Effector memory CD8-positive, alpha-beta T cell (primary cell): ENCODE data around the gene MZT1.
"Not testable (repeated sequence)": the region's sequence is repeated elsewhere in the genome, so short reads cannot be mapped to it uniquely, and the experiment has no call there.

ENCODE experiments used
- ATAC-seq: fragments of 150-1000 bp; cut with Tn5 transposase; replicated peaks from 2 replicates; pipeline ENCODE4 v1.10.0; 2021; ENCODE audit warnings: mild to moderate bottlenecking, moderate library complexity
- DNase-seq, 3 experiments: peaks; one replicate each; pipeline ENCODE4 v3.0.0; 2021
- H3K27ac Mint-ChIP-seq, 2 donors: one replicate each; pipeline ENCODE4 v1.8.0; 2022; ENCODE audit warnings: mild to moderate bottlenecking in 2 of 2, mixed read lengths in 2 of 2, moderate library complexity in 2 of 2
- H3K27me3 Mint-ChIP-seq, 2 donors: one replicate each; pipeline ENCODE4 v1.8.0; 2022; ENCODE audit warnings: mixed read lengths in 2 of 2
- H3K36me3 Mint-ChIP-seq: one replicate; pipeline ENCODE4 v1.8.0; 2022; ENCODE audit warnings: mild to moderate bottlenecking, moderate library complexity, mixed read lengths; ENCODE audit not compliant: insufficient read depth
- H3K4me1 Mint-ChIP-seq, 2 donors: one replicate each; pipeline ENCODE4 v1.8.0; 2022; ENCODE audit warnings: low read depth in 2 of 2, mixed read lengths in 2 of 2
- H3K4me3 Mint-ChIP-seq, 2 donors: one replicate each; pipeline ENCODE4 v1.8.0; 2022; ENCODE audit warnings: mild to moderate bottlenecking in 2 of 2, mixed read lengths in 2 of 2, moderate library complexity in 2 of 2
- H3K9me3 Mint-ChIP-seq, 2 donors: one replicate each; pipeline ENCODE4 v1.8.0; 2022; ENCODE audit warnings: mixed read lengths in 2 of 2
- total RNA-seq, 9 experiments: gene quantifications; one replicate each; lab custom pipeline; 2026; lab: John Stamatoyannopoulos, UW

MZT1 gene
- total RNA-seq, result 7.4 to 30.7 (median 19.0) reads per million in 9 experiments

- Mint-ChIP-seq H3K4me3 (peak within 1 kb of the TSS; percentile 89 to 93), H3K27me3 (no peaks in the 10 kb centered on the region), H3K9me3 (no peaks in the 10 kb centered on the region), H3K4me1 (peaks cover 26 to 49% of the 10 kb centered on the region in 2 donors), H3K27ac (peak within 1 kb of the TSS; percentile 91 to 92), H3K36me3 (peaks cover 19% of the 10 kb centered on the region)
- DNase-seq (peak; percentile 92 to 93 (median 93)), ATAC-seq (peak; percentile 89)
Measured at GRCh38 chr13:72727417-72728289, at the start of gene MZT1, which contains the start of gene BORA. Gene MZT1, minus strand, starts transcription at chr13:72727629. Its CDS starts 27 bp downstream, at chr13:72727602. Gene BORA, plus strand, starts transcription at chr13:72727923. Its CDS starts 1,018 bp downstream, at chr13:72728941.

- Mint-ChIP-seq H3K27ac (no peak overlapping the region), H3K27me3 (no peaks in the 10 kb centered on the region), H3K4me3 (no peak overlapping the region), H3K9me3 (no peaks in the 10 kb centered on the region), H3K4me1 (peaks cover 10 to 20% of the 10 kb centered on the region in 2 donors), H3K36me3 (peaks cover 90% of the 10 kb centered on the region)
- no peak for ATAC-seq
- DNase-seq, result no peak
Measured at GRCh38 chr13:72774019-72774418, 46.6 kb upstream of the MZT1 start.

GRCh38 chr13:72763411-72763810 lies 36.0 kb upstream of the MZT1 start:
- ATAC-seq, result no peak
- H3K27ac Mint-ChIP-seq, result no peak overlapping the region
- H3K4me3 Mint-ChIP-seq, result no peak overlapping the region
- DNase-seq, result no peak
- H3K27me3 Mint-ChIP-seq, result no peaks in the 10 kb centered on the region
- peaks cover 100% of the 10 kb centered on the region for H3K36me3 Mint-ChIP-seq
- H3K9me3 Mint-ChIP-seq, result no peaks in the 10 kb centered on the region
- no peaks in the 10 kb centered on the region for H3K4me1 Mint-ChIP-seq

DNA sequence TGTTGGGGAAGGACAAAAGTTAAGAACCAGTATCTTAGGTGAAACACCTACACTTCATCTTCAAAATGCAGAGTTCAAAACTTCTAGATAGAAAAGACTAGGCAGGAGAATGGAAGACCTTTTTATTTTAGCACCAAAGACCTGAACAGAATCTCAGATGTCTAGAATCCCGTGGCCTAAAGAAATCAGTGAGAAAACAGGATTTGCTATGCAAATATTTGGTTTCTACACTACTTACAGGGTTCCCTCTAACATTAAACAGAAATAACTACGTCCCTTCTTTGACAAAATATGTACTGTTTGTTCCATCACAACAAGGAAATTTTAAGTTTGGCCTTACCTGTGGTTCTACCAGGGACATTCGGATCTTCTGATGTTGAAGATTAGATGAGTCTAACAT lies 32.8 kb upstream of the MZT1 start:
- Mint-ChIP-seq H3K27me3 (no peaks in the 10 kb centered on the region), H3K9me3 (no peaks in the 10 kb centered on the region), H3K4me3 (no peak overlapping the region), H3K27ac (no peak overlapping the region), H3K36me3 (peaks cover 90% of the 10 kb centered on the region), H3K4me1 (no peaks in the 10 kb centered on the region)
- DNase-seq (no peak), ATAC-seq (no peak)

DNA sequence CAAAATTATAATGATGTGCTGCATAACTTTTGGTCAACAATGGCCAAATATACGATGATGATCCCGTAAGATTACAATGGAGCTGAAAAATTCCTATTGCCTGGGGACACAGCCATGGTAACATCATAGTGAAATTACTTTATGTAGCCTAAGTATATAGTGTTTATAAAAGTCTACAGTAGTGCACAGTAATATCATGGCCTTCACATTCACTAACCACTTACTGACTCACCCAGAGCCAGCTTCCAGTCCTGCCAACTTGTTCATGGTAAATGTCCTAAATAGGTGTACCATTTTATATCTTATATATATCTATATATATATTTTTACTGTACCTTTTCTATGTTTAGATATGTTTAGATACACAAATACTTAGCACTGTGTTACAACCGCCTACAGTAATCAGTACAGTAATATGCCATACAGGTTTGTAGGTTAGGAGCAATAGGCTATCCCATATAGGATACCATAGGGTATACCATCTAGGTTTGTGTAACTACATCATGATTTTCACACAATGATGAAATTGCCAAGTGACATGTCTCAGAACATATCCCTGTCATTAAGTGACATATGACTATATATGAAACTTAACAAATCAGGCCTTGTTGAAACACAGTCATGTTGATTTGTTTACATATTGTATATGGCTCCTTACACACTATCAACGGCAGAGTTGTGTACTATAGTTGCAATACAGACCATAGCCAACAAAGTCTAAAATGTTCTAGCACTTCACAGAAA lies 30.5 kb upstream of the MZT1 start:
- no peak for ATAC-seq
- H3K27ac Mint-ChIP-seq, result no peak overlapping the region
- DNase-seq, result no peak
- H3K9me3 Mint-ChIP-seq, result no peaks in the 10 kb centered on the region
- no peaks in the 10 kb centered on the region for H3K27me3 Mint-ChIP-seq
- no peak overlapping the region for H3K4me3 Mint-ChIP-seq
- peaks cover 82% of the 10 kb centered on the region for H3K36me3 Mint-ChIP-seq
- H3K4me1 Mint-ChIP-seq, result no peaks in the 10 kb centered on the region

DNA sequence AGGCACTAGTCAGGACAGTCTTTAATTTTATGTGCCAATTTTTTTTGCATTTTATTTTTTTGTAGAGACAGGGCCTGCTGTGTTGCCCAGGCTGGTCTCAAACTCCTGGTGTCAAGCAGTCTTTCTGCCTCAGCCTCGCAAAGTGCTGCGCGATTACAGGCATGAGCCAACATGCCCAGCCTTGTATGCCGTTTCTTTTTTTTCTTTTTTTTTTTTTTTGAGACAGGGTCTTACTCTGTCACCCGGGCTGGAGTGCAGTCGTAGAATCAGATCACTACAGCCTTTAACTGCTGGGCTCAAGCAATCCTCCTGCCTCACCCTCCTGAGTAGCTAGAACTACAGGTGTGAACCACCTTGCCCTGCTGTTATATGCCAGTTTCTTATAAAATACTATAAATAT lies 26.7 kb upstream of the MZT1 start:
- H3K9me3 Mint-ChIP-seq, result peaks cover 3 to 8% of the 10 kb centered on the region in 2 donors
- H3K4me3 Mint-ChIP-seq, result no peak overlapping the region
- ATAC-seq, result no peak

GRCh38 chr13:72751220-72751619 lies 23.8 kb upstream of the MZT1 start:
- Mint-ChIP-seq H3K4me1 (peaks cover 2 to 36% of the 10 kb centered on the region in 2 donors), H3K27me3 (no peaks in the 10 kb centered on the region), H3K9me3 (peaks cover 3 to 8% of the 10 kb centered on the region in 2 donors), H3K36me3 (peaks cover 51% of the 10 kb centered on the region), H3K4me3 (no peak overlapping the region), H3K27ac (peak overlapping the region in 1 of 2 donors; percentile 18)
- DNase-seq (no peak), ATAC-seq (no peak)

More for the DNA sequence above, 26.7 kb upstream of the MZT1 start:
- peaks cover 66% of the 10 kb centered on the region for H3K36me3 Mint-ChIP-seq
- peak overlapping the region in 1 of 2 donors; percentile 28 for H3K27ac Mint-ChIP-seq
- DNase-seq, result no peak
- peaks cover 2 to 27% of the 10 kb centered on the region in 2 donors for H3K4me1 Mint-ChIP-seq
- H3K27me3 Mint-ChIP-seq, result no peaks in the 10 kb centered on the region

DNA sequence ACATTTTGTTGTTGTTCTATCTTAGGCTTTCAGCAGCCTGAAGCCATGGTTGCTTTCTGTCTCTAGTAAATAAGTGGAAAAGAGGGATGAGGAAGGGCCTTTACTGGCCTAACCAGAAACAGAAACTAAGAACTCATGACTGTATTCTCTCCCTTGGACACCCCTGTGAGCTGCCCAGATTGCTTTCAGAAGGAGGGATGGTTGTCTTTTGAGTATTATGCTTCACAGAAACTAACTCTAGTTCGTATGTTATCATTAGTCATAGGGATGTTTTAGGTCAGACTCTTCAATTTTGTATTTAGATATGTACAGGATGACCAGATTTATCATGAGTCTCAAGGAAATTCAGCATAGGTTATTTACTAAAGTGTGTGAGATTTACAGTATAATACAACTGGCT lies 17.8 kb upstream of the MZT1 start:
- DNase-seq (no peak), ATAC-seq (no peak)
- Mint-ChIP-seq H3K27ac (no peak overlapping the region), H3K4me3 (no peak overlapping the region), H3K4me1 (peaks cover 1 to 29% of the 10 kb centered on the region in 2 donors), H3K27me3 (no peaks in the 10 kb centered on the region), H3K9me3 (no peaks in the 10 kb centered on the region), H3K36me3 (peaks cover 21% of the 10 kb centered on the region)

GRCh38 chr13:72740015-72740414 lies 12.6 kb upstream of the MZT1 start:
- H3K4me1 Mint-ChIP-seq, result peaks cover 2 to 21% of the 10 kb centered on the region in 2 donors
- H3K27me3 Mint-ChIP-seq, result no peaks in the 10 kb centered on the region
- no peak for DNase-seq
- no peak for ATAC-seq
- H3K36me3 Mint-ChIP-seq, result peaks cover 32% of the 10 kb centered on the region
- H3K27ac Mint-ChIP-seq, result no peak overlapping the region
- H3K9me3 Mint-ChIP-seq, result no peaks in the 10 kb centered on the region
- no peak overlapping the region for H3K4me3 Mint-ChIP-seq

DNA sequence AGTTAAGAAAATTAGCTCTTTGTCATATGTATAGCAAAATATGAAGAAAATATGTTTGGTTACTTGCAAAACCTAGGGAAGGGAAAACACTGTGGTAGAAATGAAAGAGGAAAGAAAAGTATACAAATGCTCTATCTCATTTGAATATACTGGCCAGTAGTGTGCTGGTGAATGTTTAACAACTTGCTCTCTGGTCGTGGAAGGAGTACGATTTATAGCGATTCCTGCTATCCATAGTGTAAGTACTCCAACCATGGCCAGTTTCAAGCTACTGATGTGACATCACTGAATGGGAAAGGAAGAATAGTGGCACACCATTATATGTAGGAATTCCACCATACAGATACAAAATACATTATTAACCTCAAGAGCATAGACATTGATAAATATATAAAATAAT lies 9.6 kb upstream of the MZT1 start:
- no peak for ATAC-seq
- no peak for DNase-seq
- H3K4me1 Mint-ChIP-seq, result peaks cover 2 to 26% of the 10 kb centered on the region in 2 donors
- no peaks in the 10 kb centered on the region for H3K27me3 Mint-ChIP-seq
- no peak overlapping the region for H3K27ac Mint-ChIP-seq
- no peak overlapping the region for H3K4me3 Mint-ChIP-seq
- H3K9me3 Mint-ChIP-seq, result no peaks in the 10 kb centered on the region
- peaks cover 34% of the 10 kb centered on the region for H3K36me3 Mint-ChIP-seq

GRCh38 chr13:72728290-72728605 lies 819 bp upstream of the MZT1 start:
- H3K36me3 Mint-ChIP-seq, result peaks cover 18% of the 10 kb centered on the region
- no peak for ATAC-seq
- no peaks in the 10 kb centered on the region for H3K27me3 Mint-ChIP-seq
- H3K9me3 Mint-ChIP-seq, result no peaks in the 10 kb centered on the region
- peak overlapping the region; percentile 89 to 93 for H3K4me3 Mint-ChIP-seq
- DNase-seq, result no peak
- peak overlapping the region; percentile 91 to 92 for H3K27ac Mint-ChIP-seq
- peaks cover 23 to 46% of the 10 kb centered on the region in 2 donors for H3K4me1 Mint-ChIP-seq

GRCh38 chr13:72726726-72727416 lies 558 bp downstream of the MZT1 start:
- Mint-ChIP-seq H3K4me3 (peak overlapping the region; percentile 89 to 93), H3K36me3 (peaks cover 16% of the 10 kb centered on the region), H3K4me1 (peaks cover 26 to 55% of the 10 kb centered on the region in 2 donors), H3K27ac (peak overlapping the region; percentile 91 to 92), H3K9me3 (no peaks in the 10 kb centered on the region), H3K27me3 (no peaks in the 10 kb centered on the region)
- ATAC-seq (peak; percentile 22), DNase-seq (peak; percentile 23 to 32 (median 26))

DNA sequence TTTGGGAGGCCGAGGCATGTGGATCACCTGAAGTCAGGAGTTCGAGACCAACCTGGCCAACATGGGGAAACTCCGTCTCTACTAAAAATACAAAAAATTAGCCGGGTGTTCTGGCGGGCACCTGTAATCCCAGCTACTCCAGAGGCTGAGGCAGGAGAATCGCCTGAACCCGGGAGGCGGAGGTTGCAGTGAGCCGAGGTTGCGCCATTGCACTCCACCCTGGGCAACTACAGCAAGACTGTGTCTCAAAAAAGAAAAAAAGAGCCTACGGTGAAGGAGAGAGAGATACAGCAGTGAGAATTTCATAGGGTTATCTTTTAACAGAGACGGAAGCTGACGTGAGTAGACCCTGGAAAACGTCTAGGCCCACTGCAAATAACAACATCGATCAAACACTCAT lies 1.2 kb downstream of the MZT1 start:
- peaks cover 16% of the 10 kb centered on the region for H3K36me3 Mint-ChIP-seq
- not testable (repeated sequence) for H3K9me3 Mint-ChIP-seq, ATAC-seq, H3K27me3 Mint-ChIP-seq, DNase-seq
- peaks cover 32 to 61% of the 10 kb centered on the region in 2 donors for H3K4me1 Mint-ChIP-seq
- H3K27ac Mint-ChIP-seq, result peak overlapping the region; percentile 91 to 92
- H3K4me3 Mint-ChIP-seq, result peak overlapping the region; percentile 89 to 93
